Keratinocyte (primary cell): Measurements from ENCODE around the gene CYFIP1. TPM values are rescaled to one million over a fixed set of nuclear protein-coding genes. Genes with fewer than 3 reads are reported as not detected.

ENCODE experiments used
- DNase-seq: peaks from one replicate; pipeline ENCODE4 v3.0.0-alpha.2; 2011; ENCODE audit warnings: low read depth, missing footprints, low spot score
- FAIRE-seq: peaks from 2 replicates; lab custom pipeline; 2011; peaks lifted over from hg19 to GRCh38; lab: Jason Lieb, UNC
- H2AFZ ChIP-seq: 2 replicates; pipeline ENCODE4 v1.6.0; 2012; ENCODE audit warnings: low read length, control low read depth, inconsistent platforms; ENCODE audit not compliant: control insufficient read depth
- H3K27ac ChIP-seq: 2 replicates; pipeline ENCODE4 v1.5.1; 2011; ENCODE audit warnings: low read length; ENCODE audit not compliant: control insufficient read depth, insufficient read depth
- H3K27me3 ChIP-seq: 3 replicates; pipeline ENCODE4 v1.6.0; 2011; ENCODE audit warnings: low read length; ENCODE audit not compliant: control insufficient read depth, insufficient read depth; ENCODE audit errors: extremely low read depth
- H3K36me3 ChIP-seq, 2 experiments: 2 replicates in 1 of 2; 3 replicates in 1 of 2; pipeline ENCODE4 v1.5.1; 2011; ENCODE audit warnings: low read length in 2 of 2, mild to moderate bottlenecking in 1 of 2; ENCODE audit not compliant: control insufficient read depth in 2 of 2, insufficient read depth in 2 of 2; ENCODE audit errors: extremely low read depth in 1 of 2
- H3K4me1 ChIP-seq: 3 replicates; pipeline ENCODE4 v1.5.1; 2011; ENCODE audit warnings: low read length; ENCODE audit not compliant: control insufficient read depth, insufficient read depth; ENCODE audit errors: extremely low read depth
- H3K4me2 ChIP-seq: 3 replicates; pipeline ENCODE4 v1.6.0; 2011; ENCODE audit warnings: low read depth, low read length; ENCODE audit not compliant: control insufficient read depth, insufficient read depth; ENCODE audit errors: extremely low read depth
- H3K4me3 ChIP-seq, 3 experiments: fragments of 200-600 bp in 1 of 3; sonication (generic) in 1 of 3; 2 replicates in 2 of 3; 3 replicates in 1 of 3; pipeline ENCODE4 v1.5.1; 2011 to 2016; ENCODE audit warnings: low read length in 3 of 3, mild to moderate bottlenecking in 3 of 3, control low read depth in 2 of 3, inconsistent platforms in 1 of 3, low read depth in 1 of 3, mixed read lengths in 1 of 3, mixed run types in 1 of 3, moderate library complexity in 1 of 3; ENCODE audit not compliant: control insufficient read depth in 2 of 3, insufficient read depth in 2 of 3; ENCODE audit errors: extremely low read depth in 1 of 3
- H3K79me2 ChIP-seq: 2 replicates; pipeline ENCODE4 v1.6.0; 2012; ENCODE audit warnings: low read length; ENCODE audit not compliant: control insufficient read depth, insufficient read depth
- H3K9ac ChIP-seq: 3 replicates; pipeline ENCODE4 v1.6.0; 2011; ENCODE audit warnings: low read length; ENCODE audit not compliant: control insufficient read depth, insufficient read depth; ENCODE audit errors: extremely low read depth
- H3K9me1 ChIP-seq: 3 replicates; pipeline ENCODE4 v1.6.0; 2011; ENCODE audit warnings: low read length; ENCODE audit not compliant: control insufficient read depth, insufficient read depth; ENCODE audit errors: extremely low read depth
- H3K9me3 ChIP-seq: 2 replicates; pipeline ENCODE4 v1.5.1; 2012; ENCODE audit warnings: low read depth, low read length; ENCODE audit not compliant: control insufficient read depth
- H4K20me1 ChIP-seq: 3 replicates; pipeline ENCODE4 v1.6.0; 2011; ENCODE audit warnings: low read length; ENCODE audit not compliant: control insufficient read depth, insufficient read depth; ENCODE audit errors: extremely low read depth
- CTCF ChIP-seq, 3 experiments: IDR thresholded peaks in 1 of 3; conservative IDR thresholded peaks in 1 of 3; optimal IDR thresholded peaks in 1 of 3; 2 replicates in 2 of 3; 3 replicates in 1 of 3; pipeline versions ENCODE3 to v1.5.1; 2011; ENCODE audit warnings: low read length in 3 of 3, mild to moderate bottlenecking in 3 of 3, moderate library complexity in 2 of 3, control low read depth in 1 of 3, inconsistent platforms in 1 of 3; ENCODE audit not compliant: insufficient read depth in 2 of 3; ENCODE audit errors: extremely low read depth in 1 of 3
- EZH2 ChIP-seq: IDR thresholded peaks from one replicate; pipeline ENCODE4 v1.6.1; 2012; ENCODE audit warnings: inconsistent platforms, mild to moderate bottlenecking, low read length, moderate library complexity
- dilution Hi-C: fragments of 300-500 bp; cut with MboI; formaldehyde crosslinking; loops from one replicate; pipeline ENCODE4 v1.7.0; 2020; ENCODE audit warnings: low sequenced_read_pairs; ENCODE audit not compliant: extremely low pct_ligation_motif_present
- polyA plus RNA-seq, 5 experiments: library from polyadenylated mRNA; depleted of rRNA in 3 of 5; stranded (reverse) in 3 of 5; stranded (forward) in 1 of 5; unstranded in 1 of 5; fragments of >200 nt; gene quantifications; 1 replicate in 1 of 5; 2 replicates in 3 of 5; 3 replicates in 1 of 5; pipeline versions ENCODE4 v1.2.1 to v1.2.3, GENCODE V29; 2011 to 2012; ENCODE audit warnings: missing spikeins in 2 of 5, low read depth in 1 of 5, low replicate concordance in 1 of 5

The CYFIP1 gene
- polyA plus RNA-seq, 1 donor (not counting 4 experiments of a cell fraction or from before 2014, with no cell fraction given): 72.3 TPM

- Histone ChIP-seq H3K79me2 (no peaks in the 10 kb centered on the region), H3K36me3 (peaks cover 0 to 12% of the 10 kb centered on the region in 2 experiments), H3K27ac (no peak overlapping the region), H3K4me2 (no peak overlapping the region), H4K20me1 (no peaks in the 10 kb centered on the region), H3K9me3 (no peaks in the 10 kb centered on the region), H2AFZ (no peak overlapping the region), H3K4me3 (no peak overlapping the region), H3K9me1 (no peaks in the 10 kb centered on the region), H3K4me1 (no peaks in the 10 kb centered on the region), H3K9ac (no peak overlapping the region), H3K27me3 (no peaks in the 10 kb centered on the region)
- DNase-seq: no peak
- dilution Hi-C loops: no loop called here
- FAIRE-seq: no peak
- no peak for TF ChIP-seq CTCF (optimal IDR thresholded peaks at IDR 0.05 in 1 of 3, IDR thresholded peaks at IDR 0.05 in 1 of 3, conservative IDR thresholded peaks at IDR 0.05 in 1 of 3; ENCODE audit: extremely low read depth in 1 of 3, insufficient read depth in 2 of 3, low read length in 3 of 3)
- no peak for TF ChIP-seq EZH2
These were observed 153.0 kb downstream of the CYFIP1 start for GRCh38 chr15:22827125-22827524.

- FAIRE-seq (no peak), DNase-seq (no peak)
- Histone ChIP-seq H3K4me1 (no peaks in the 10 kb centered on the region), H4K20me1 (no peaks in the 10 kb centered on the region), H3K79me2 (no peaks in the 10 kb centered on the region), H3K9me3 (no peaks in the 10 kb centered on the region), H3K9me1 (no peaks in the 10 kb centered on the region), H3K27ac (no peak overlapping the region), H3K4me2 (no peak overlapping the region), H3K36me3 (peaks cover 10 to 18% of the 10 kb centered on the region in 2 experiments), H3K27me3 (no peaks in the 10 kb centered on the region), H3K9ac (no peak overlapping the region), H2AFZ (no peak overlapping the region), H3K4me3 (no peak overlapping the region)
- TF ChIP-seq CTCF (optimal IDR thresholded peaks at IDR 0.05 in 1 of 3, IDR thresholded peaks at IDR 0.05 in 1 of 3, conservative IDR thresholded peaks at IDR 0.05 in 1 of 3; ENCODE audit: extremely low read depth in 1 of 3, insufficient read depth in 2 of 3, low read length in 3 of 3): no peak
- no peak for TF ChIP-seq EZH2
- dilution Hi-C loops: no loop called here
These were observed 156.6 kb downstream of the CYFIP1 start for GRCh38 chr15:22823495-22824128.
